ENCODE measurements around the gene SNRK.
A peak's percentile ranks its signal among the peaks of the same experiment; 100 is the strongest.

SNRK gene

DNA sequence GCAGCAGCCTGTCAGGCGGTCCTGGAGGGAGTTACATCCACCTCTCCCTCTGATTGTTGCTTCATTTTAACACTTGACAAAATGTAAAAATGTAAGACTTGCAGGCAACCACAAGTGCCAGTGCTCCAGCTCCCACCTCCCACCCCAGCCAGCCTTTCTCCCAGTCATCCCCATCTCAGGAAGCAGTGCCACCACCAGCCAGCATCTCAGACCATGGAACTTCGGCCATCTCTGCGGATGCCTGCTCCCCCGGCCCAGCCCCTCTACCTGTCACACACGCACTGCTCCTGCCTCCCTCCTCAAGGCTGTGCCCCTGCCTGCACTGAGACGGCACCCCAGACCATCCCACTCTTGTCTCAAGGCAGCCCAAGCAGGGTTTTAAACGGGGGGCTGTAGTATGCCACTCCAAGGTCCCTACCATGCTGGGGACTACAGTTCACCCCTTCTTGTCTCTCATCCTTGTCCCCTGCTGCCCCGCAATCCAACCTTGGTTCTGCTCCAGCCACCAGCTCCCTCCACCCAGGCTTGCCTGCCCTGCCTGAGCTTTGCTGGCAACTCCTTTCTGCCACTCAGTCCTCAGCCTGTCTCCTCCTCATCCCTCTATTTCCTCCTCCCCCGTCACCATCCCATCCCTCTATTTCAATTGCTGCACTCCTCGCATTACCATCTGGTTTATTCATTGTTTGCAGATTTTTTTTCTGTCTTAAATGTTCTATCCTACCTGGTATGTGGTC lies 85.8 kb downstream of the SNRK start:
- DNase-seq, result no peak

- no peak for DNase-seq
Observed at GRCh38 chr3:43372809-43373559, 86.6 kb downstream of the SNRK start.

- DNase-seq, result no peak
Observed at GRCh38 chr3:43373560-43373928, 87.2 kb downstream of the SNRK start.

GRCh38 chr3:43378066-43378935 lies 92.0 kb downstream of the SNRK start:
- DNase-seq, result peak; percentile 72 to 76

GRCh38 chr3:43379343-43379742 lies 93.0 kb downstream of the SNRK start:
- no peak for DNase-seq

- no peak for DNase-seq
Observed at GRCh38 chr3:43388175-43388574, 101.8 kb downstream of the SNRK start.

DNA sequence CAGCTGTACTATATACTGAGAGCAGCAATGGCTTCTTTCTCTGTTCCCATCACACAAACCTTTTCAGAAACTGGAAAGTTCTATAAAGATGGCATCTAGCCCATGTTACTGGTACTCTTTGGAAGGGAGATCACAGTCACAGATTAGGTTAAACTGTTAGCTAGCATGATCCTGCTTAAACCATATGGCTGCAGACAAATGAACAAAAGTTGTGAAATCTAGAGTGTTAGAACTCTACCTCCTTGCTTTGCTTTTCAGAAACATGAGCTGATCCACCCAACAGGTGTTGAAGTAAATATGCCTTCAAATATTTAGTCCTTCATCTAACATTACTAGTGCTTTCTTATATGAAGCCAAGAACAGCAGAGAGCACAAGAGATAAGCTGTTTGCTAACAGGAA lies 102.6 kb downstream of the SNRK start:
- DNase-seq, result no peak

DNA sequence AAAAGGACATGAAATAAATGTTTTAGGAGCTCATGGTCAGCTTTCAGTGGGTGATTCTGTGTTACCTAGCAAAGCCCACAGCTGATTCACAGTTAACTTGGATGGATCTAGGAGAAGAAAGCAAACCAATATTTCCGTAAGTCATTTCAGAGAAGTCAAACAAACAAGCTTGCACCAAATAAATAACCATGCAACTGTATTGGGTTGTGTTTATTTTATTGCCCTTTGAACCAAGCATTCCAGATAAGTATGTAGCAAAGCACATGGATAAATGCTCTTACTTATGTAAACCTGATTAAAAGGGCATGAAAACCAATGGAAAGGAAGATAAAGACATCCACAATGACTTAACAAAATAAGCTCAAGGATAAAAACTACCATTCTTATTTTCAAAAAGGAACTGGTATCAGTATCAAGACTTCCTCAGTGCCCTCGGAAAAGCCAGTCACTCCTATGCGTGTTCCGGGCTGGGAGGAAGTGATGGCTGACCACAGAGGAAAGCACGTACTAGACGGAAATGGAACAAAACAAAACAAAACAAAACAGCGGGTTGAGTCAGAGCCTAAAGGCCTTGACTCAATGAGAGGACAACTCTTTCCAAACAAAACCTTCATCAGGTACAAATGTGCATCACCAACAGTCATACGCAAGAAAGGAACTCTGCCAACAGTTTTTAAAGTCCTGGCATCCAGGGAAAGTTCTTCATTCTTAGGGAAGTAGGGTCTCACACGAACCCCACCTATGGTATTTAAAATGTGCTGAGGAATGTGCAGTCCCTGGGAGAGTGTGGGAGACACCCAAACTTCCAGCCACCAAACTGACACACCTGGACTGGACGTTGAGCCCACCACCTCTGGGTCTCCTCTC lies 103.3 kb downstream of the SNRK start:
- peak; percentile 66 to 69 for DNase-seq

DNA sequence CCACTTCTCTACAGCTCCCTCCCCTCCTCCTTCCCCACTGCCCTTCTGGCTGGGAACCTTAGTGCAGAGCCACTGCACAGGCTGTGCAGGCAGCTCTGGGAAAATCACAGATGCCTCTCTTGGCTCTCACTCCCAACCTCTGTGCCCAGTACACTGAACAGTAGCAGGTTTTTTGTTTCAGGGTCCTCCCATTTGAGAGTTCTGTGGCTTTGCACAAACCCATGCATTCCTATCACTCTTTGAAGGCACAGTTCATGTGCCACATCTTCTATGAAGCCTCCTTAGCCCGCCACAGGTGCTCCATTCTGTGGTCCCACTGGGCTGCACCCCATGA lies 103.9 kb downstream of the SNRK start:
- no peak for DNase-seq

DNA sequence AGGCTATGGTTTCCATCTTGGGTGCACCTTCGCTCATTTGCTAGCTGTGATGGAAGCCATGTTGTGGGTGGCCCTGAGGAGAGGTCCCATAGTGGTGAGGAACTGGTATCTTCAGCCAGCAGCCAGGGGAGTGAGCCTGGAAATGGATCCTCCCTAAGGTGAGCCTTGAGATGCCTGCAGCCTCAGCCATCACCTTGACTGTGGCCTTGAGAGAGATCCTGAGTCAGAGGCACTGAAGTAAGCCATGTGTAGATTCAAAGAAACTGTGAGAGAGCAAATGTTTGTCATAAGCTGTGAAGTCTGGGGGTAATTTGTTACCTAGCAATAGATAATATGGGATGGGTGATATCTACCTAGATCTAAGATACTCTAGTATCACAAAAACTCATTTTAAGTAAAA lies 105.3 kb downstream of the SNRK start:
- no peak for DNase-seq

- no peak for DNase-seq
Observed at GRCh38 chr3:43394041-43394554, 107.8 kb downstream of the SNRK start.

DNA sequence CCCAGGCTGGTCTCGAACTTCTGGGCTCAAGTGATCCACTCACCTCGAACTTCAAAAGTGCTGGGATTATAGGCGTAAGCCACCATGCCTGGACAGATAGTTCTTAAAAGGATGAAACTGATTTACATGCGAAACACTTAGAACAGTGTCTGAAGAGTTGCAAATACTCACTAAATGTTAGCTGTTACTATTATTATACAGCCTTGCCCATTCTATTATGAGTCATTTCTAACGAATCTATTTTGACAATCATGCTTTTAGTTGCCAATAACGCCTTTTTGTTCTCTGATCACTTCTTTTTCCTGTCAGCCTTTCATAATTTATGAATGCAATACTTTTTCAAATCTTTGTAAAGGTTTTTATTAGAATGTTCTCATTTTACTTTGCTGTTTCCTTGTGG lies 112.7 kb downstream of the SNRK start:
- no peak for DNase-seq

GRCh38 chr3:43400167-43400566 lies 113.8 kb downstream of the SNRK start:
- DNase-seq, result no peak

Measured in activated T-cell treated with anti-CD3 and anti-CD28 coated beads, Interleukin-2, amount 50 U/mL, for 48 hours (primary cell).